K562 (cell line): ENCODE data around the gene AKAP13. TPM values are rescaled to one million over a fixed set of nuclear protein-coding genes. Genes with fewer than 3 reads are reported as not detected.

ENCODE experiments used
- ATAC-seq: fragments of 200-7000 bp; cut with Tn5 transposase; 3 replicates; pipeline ENCODE4 v1.9.1; 2020; ENCODE audit warnings: moderate library complexity
- BruUV-seq: library from RNA; stranded (reverse); fragments of 400-500 nt; replicated peaks from 2 replicates; lab custom pipeline; 2021; lab: Mats Ljungman, UMichigan
- CTCF ChIA-PET: fragments of 300-600 bp; formaldehyde crosslinking; extraction: SDS; loops from one replicate; lab custom pipeline; 2021; ENCODE audit warnings: low intra/inter-chr PET ratio; lab: Yijun Ruan, JAX
- POLR2A ChIA-PET: fragments of 300-600, 350-650 bp; sonication (Branson Sonifier 250); formaldehyde crosslinking; extraction: SDS; loops from one replicate; lab custom pipeline; 2021; ENCODE audit warnings: antibody characterized with exemption, inconsistent platforms; lab: Yijun Ruan, JAX
- DNase-seq, 4 experiments: peaks; one replicate each; pipeline versions ENCODE4 v3.0.0 to v3.0.0-alpha.2; 2011 to 2018; ENCODE audit warnings: low spot score in 3 of 4, mixed read lengths in 3 of 4; ENCODE audit errors: extremely low read depth in 1 of 4
- FAIRE-seq: peaks from 2 replicates; lab custom pipeline; 2011; peaks lifted over from hg19 to GRCh38; lab: Jason Lieb, UNC
- H2AFZ ChIP-seq: 2 replicates; pipeline ENCODE4 v1.6.0; 2011; ENCODE audit warnings: low read depth, low read length, control low read depth, inconsistent platforms
- H3K27ac ChIP-seq: fragments of 200-600 bp; 3 replicates; pipeline ENCODE4 v1.8.0; 2011; ENCODE audit warnings: low read depth, mild to moderate bottlenecking, control low read depth, inconsistent platforms, low read length, moderate library complexity, mixed read lengths; ENCODE audit errors: extremely low read depth
- H3K27me3 ChIP-seq, 2 experiments: fragments of 300-600 bp in 1 of 2; 2 replicates in 1 of 2; 3 replicates in 1 of 2; pipeline versions ENCODE4 v1.6.0 to v1.8.0; 2011; ENCODE audit warnings: inconsistent platforms in 2 of 2, low read length in 2 of 2, mild to moderate bottlenecking in 1 of 2, mixed read lengths in 1 of 2, moderate library complexity in 1 of 2; ENCODE audit not compliant: control insufficient read depth in 2 of 2, insufficient read depth in 2 of 2
- H3K36me3 ChIP-seq: fragments of 300-600 bp; 3 replicates; pipeline ENCODE4 v1.8.0; 2011; ENCODE audit warnings: mild to moderate bottlenecking, low read length, inconsistent platforms; ENCODE audit not compliant: control insufficient read depth, insufficient read depth
- H3K4me1 ChIP-seq, 2 experiments: fragments of 200-600 bp in 1 of 2; replicated peaks in 1 of 2; 2 replicates in 1 of 2; 3 replicates in 1 of 2; pipeline versions ENCODE4 v1.5.1 to v1.8.0; 2011; ENCODE audit warnings: inconsistent platforms in 2 of 2, low read length in 2 of 2, mild to moderate bottlenecking in 1 of 2, mixed read lengths in 1 of 2, moderate library complexity in 1 of 2; ENCODE audit not compliant: control insufficient read depth in 2 of 2, insufficient read depth in 2 of 2
- H3K4me2 ChIP-seq: 2 replicates; pipeline ENCODE4 v1.6.1; 2011; ENCODE audit warnings: low read length, control low read depth, inconsistent platforms, mixed read lengths; ENCODE audit not compliant: insufficient read depth
- H3K4me3 ChIP-seq: fragments of 200-600 bp; sonication (generic), shearing (Covaris generic); 2 replicates; pipeline ENCODE4 v1.5.1; 2016; ENCODE audit warnings: control low read depth, inconsistent platforms
- H3K79me2 ChIP-seq: fragments of 200-600 bp; 3 replicates; pipeline ENCODE4 v1.8.0; 2011; ENCODE audit warnings: low read length, inconsistent platforms; ENCODE audit not compliant: control insufficient read depth, insufficient read depth
- H3K9ac ChIP-seq, 2 experiments: 2 replicates each; pipeline versions ENCODE4 v1.6.0 to v1.6.1; 2011; ENCODE audit warnings: low read depth in 2 of 2, low read length in 2 of 2, control low read depth in 1 of 2, inconsistent platforms in 1 of 2, mild to moderate bottlenecking in 1 of 2, mixed read lengths in 1 of 2; ENCODE audit not compliant: insufficient read depth in 1 of 2
- H3K9me1 ChIP-seq: one replicate; pipeline ENCODE4 v1.6.0; 2011; ENCODE audit warnings: inconsistent platforms, mild to moderate bottlenecking, low read length, moderate library complexity; ENCODE audit not compliant: control insufficient read depth, insufficient read depth
- H3K9me3 ChIP-seq: replicated peaks from 2 replicates; pipeline ENCODE4 v1.5.1; 2011; ENCODE audit warnings: low read depth, low read length, inconsistent platforms; ENCODE audit not compliant: control insufficient read depth, insufficient read depth
- H4K20me1 ChIP-seq: replicated peaks from 2 replicates; pipeline ENCODE4 v1.6.1; 2011; ENCODE audit warnings: low read length, inconsistent platforms, mixed read lengths; ENCODE audit not compliant: control insufficient read depth, insufficient read depth
- ADNP ChIP-seq: fragments of 200-800 bp; sonication (Bioruptor generic); IDR thresholded peaks from 2 replicates; pipeline ENCODE4 v1.6.1; 2016; ENCODE audit warnings: missing genetic modification characterization, missing compliant biosample characterization
- ASH1L ChIP-seq: fragments of 450-650 bp; IDR thresholded peaks from 2 replicates; pipeline ENCODE4 v1.6.1; 2018; ENCODE audit warnings: borderline replicate concordance, mild to moderate bottlenecking, low read depth; ENCODE audit not compliant: partially characterized antibody
- CTCF ChIP-seq, 3 experiments: IDR thresholded peaks in 2 of 3; conservative IDR thresholded peaks in 1 of 3; 2 replicates each; pipeline ENCODE4 v1.5.1; 2011 to 2012; ENCODE audit warnings: low read length in 3 of 3, mild to moderate bottlenecking in 3 of 3, control low read depth in 2 of 3, improper control_type of control experiment in 1 of 3, inconsistent platforms in 1 of 3, low read depth in 1 of 3, mixed read lengths in 1 of 3, moderate library complexity in 1 of 3; ENCODE audit not compliant: insufficient read depth in 2 of 3
- ETV6 ChIP-seq, 3 experiments: fragments of 150-350 bp in 1 of 3; sonication (generic) in 1 of 3; formaldehyde crosslinking in 1 of 3; IDR thresholded peaks; 2 replicates each; pipeline versions ENCODE4 v1.6.1 to v1.8.0; 2014 to 2022; ENCODE audit warnings: borderline replicate concordance in 2 of 3, low read depth in 2 of 3, antibody characterized with exemption in 1 of 3, low read length in 1 of 3, mild to moderate bottlenecking in 1 of 3, missing genetic modification reagents in 1 of 3
- MEF2D ChIP-seq: conservative IDR thresholded peaks from 2 replicates; pipeline ENCODE4 v1.6.1; 2016; ENCODE audit warnings: low read depth, missing genetic modification characterization, missing compliant biosample characterization
- MYNN ChIP-seq, 2 experiments: sonication (generic); formaldehyde crosslinking in 1 of 2; IDR thresholded peaks; 2 replicates each; pipeline versions ENCODE4 v1.5.0 to v1.6.1; 2016 to 2020; ENCODE audit warnings: antibody characterized with exemption in 1 of 2, missing genetic modification reagents in 1 of 2
- PCBP2 ChIP-seq: fragments of 200-400 bp; formaldehyde crosslinking; IDR thresholded peaks from 2 replicates; pipeline ENCODE4 v1.6.1; 2018; ENCODE audit warnings: low read length, low read depth, mild to moderate bottlenecking, moderate library complexity; ENCODE audit not compliant: poor library complexity, severe bottlenecking
- POLR3A ChIP-seq: IDR thresholded peaks from 2 replicates; pipeline ENCODE4 v1.6.1; 2011; ENCODE audit warnings: borderline replicate concordance, mild to moderate bottlenecking, moderate library complexity; ENCODE audit not compliant: insufficient read length, insufficient read depth; ENCODE audit errors: extremely low read depth
- RBM25 ChIP-seq: fragments of 200-400 bp; formaldehyde crosslinking; IDR thresholded peaks from 2 replicates; pipeline ENCODE4 v1.6.1; 2018; ENCODE audit warnings: low read length, low read depth, moderate library complexity; ENCODE audit not compliant: severe bottlenecking
- TOE1 ChIP-seq, 2 experiments: fragments of 450-650 bp in 1 of 2; sonication (generic) in 1 of 2; formaldehyde crosslinking in 1 of 2; IDR thresholded peaks; 2 replicates each; pipeline versions ENCODE4 v1.7.1 to v1.8.0; 2016 to 2022; ENCODE audit warnings: borderline replicate concordance in 2 of 2, mild to moderate bottlenecking in 2 of 2, antibody characterized with exemption in 1 of 2, inconsistent platforms in 1 of 2, low read depth in 1 of 2, missing genetic modification reagents in 1 of 2, moderate library complexity in 1 of 2
- U2AF2 ChIP-seq: fragments of 200-400 bp; formaldehyde crosslinking; optimal IDR thresholded peaks from 2 replicates; pipeline ENCODE3; 2017; ENCODE audit warnings: low read depth, mild to moderate bottlenecking, low read length
- WGBS: fragments of 100-300 bp; shearing (Covaris generic); methylation state at CpG from one replicate; pipeline ENCODE4 v1.1.6; 2016; ENCODE audit warnings: low coverage, mixed read lengths; ENCODE audit not compliant: insufficient coverage; ENCODE audit errors: missing lambda C conversion rate; 5-methylcytosine and 5-hydroxymethylcytosine counted together
- in situ Hi-C: fragments of 300-500 bp; cut with MboI; formaldehyde crosslinking; loops from 4 replicates; pipeline ENCODE4 v1.15.0; 2018; ENCODE audit warnings: inconsistent platforms, mixed read lengths
- intact Hi-C: fragments of 100-400 bp; cut with micrococcal nuclease; formaldehyde crosslinking; loops from 2 replicates; pipeline ENCODE4 v1.14.2; 2022
- polyA plus RNA-seq, 8 experiments: library from polyadenylated mRNA; depleted of rRNA in 4 of 8; stranded (reverse) in 5 of 8; unstranded in 3 of 8; fragments of >200 nt; fragmentation: Nextera tagmentation in 2 of 8; fragmentation: Illumina TruSeq in 1 of 8; extraction: Ambion mirVana in 2 of 8; extraction: Trizol in 1 of 8; gene quantifications; 2 replicates each; pipeline versions ENCODE4 v1.2.1 to v1.2.3, GENCODE V29; 2011 to 2014; ENCODE audit warnings: inconsistent platforms in 1 of 8, missing spikeins in 1 of 8
- total RNA-seq, 7 experiments: library from RNA; depleted of rRNA in 6 of 7; stranded (reverse); fragments of >200 nt in 6 of 7; fragmentation: Illumina TruSeq in 2 of 7; extraction: Trizol in 2 of 7; gene quantifications; 2 replicates each; pipeline versions ENCODE4 v1.2.1 to v1.2.3, GENCODE V29; 2011 to 2021; ENCODE audit warnings: low replicate concordance in 1 of 7
- TF ChIP-seq, protein P1 (sequence below): fragments of 250-450 bp; sonication (Bioruptor Pico); IDR thresholded peaks from 2 replicates; pipeline ENCODE4 v1.6.1; 2021; ENCODE audit warnings: mild to moderate bottlenecking
- TF ChIP-seq, protein P2 (sequence below): fragments of 450-650 bp; formaldehyde crosslinking; IDR thresholded peaks from 2 replicates; pipeline ENCODE4 v1.4.0; 2020; ENCODE audit warnings: mild to moderate bottlenecking, moderate library complexity

The AKAP13 gene
- total and polyA plus RNA-seq, 9 of the 15 experiments (the other 6 are each of a cell fraction or from before 2014, with no cell fraction given), result 0.03 to 1.7 (median 0.42) TPM

DNA sequence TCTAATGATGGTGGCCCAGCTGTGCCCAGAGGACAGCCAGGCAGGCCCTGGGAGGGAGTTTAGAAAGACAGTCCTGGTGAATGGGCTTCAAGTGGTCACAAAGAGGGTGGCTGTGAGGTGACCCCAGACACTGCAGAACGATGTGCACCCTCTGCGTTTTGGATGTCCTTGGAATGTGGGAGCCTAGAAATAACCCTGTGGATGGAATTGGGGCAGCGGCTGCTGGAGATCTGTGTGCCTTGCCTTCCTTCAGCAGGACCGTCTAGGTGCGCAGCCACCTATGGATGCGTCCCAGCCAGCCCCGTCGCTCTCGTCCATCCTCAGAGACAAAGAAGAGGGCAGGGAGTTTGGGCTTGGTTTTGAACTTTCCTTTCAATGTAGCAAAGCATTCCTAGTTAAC lies 367.8 kb downstream of the AKAP13 start:
- FAIRE-seq (no peak), DNase-seq (no peak), ATAC-seq (no peak)
- H3K4me3 ChIP-seq, result no peak overlapping the region
- TF ChIP-seq RBM25 (no peak), U2AF2 (no peak), ETV6 (IDR thresholded peaks at IDR 0.05; ENCODE audit: borderline replicate concordance in 1 of 2, low read depth in 2 of 2, low read length in 1 of 2) (no peak), ETV6 (CRISPR knock-in tag; IDR thresholded peaks at IDR 0.05; ENCODE audit: borderline replicate concordance) (no peak), POLR3A (no peak), CTCF (IDR thresholded peaks at IDR 0.05 in 2 of 3, conservative IDR thresholded peaks at IDR 0.05 in 1 of 3; ENCODE audit: insufficient read depth in 2 of 3, low read depth in 1 of 3, low read length in 3 of 3) (no peak), ADNP (tag) (no peak), TOE1 (IDR thresholded peaks at IDR 0.05; ENCODE audit: borderline replicate concordance) (no peak), TOE1 (CRISPR knock-in tag; IDR thresholded peaks at IDR 0.05; ENCODE audit: borderline replicate concordance, low read depth) (no peak), MEF2D (tag) (no peak), MYNN (IDR thresholded peaks at IDR 0.05) (no peak), MYNN (CRISPR knock-in tag; IDR thresholded peaks at IDR 0.05) (no peak), PCBP2 (no peak), ASH1L (no peak)
- TF ChIP-seq, protein P1, sequence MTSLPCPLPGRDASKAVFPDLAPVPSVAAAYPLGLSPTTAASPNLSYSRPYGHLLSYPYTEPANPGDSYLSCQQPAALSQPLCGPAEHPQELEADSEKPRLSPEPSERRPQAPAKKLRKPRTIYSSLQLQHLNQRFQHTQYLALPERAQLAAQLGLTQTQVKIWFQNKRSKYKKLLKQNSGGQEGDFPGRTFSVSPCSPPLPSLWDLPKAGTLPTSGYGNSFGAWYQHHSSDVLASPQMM (CRISPR knock-in tag), result no peak
- TF ChIP-seq, protein P2, sequence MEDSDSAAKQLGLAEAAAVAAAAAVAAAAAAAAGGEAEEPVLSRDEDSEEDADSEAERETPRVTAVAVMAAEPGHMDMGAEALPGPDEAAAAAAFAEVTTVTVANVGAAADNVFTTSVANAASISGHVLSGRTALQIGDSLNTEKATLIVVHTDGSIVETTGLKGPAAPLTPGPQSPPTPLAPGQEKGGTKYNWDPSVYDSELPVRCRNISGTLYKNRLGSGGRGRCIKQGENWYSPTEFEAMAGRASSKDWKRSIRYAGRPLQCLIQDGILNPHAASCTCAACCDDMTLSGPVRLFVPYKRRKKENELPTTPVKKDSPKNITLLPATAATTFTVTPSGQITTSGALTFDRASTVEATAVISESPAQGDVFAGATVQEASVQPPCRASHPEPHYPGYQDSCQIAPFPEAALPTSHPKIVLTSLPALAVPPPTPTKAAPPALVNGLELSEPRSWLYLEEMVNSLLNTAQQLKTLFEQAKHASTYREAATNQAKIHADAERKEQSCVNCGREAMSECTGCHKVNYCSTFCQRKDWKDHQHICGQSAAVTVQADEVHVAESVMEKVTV (CRISPR knock-in tag), result no peak
- in situ Hi-C loops, result no loop called here
- peaks cover 31 to 68% of the 10 kb centered on the region in 2 experiments for H3K27me3 ChIP-seq
- intact Hi-C loops, result no loop called here
- no peaks in the 10 kb centered on the region for H3K4me1 ChIP-seq
- H3K27ac ChIP-seq, result no peak overlapping the region
- ChIA-PET CTCF (no interaction called here), POLR2A (no interaction called here)
- H3K4me2 ChIP-seq, result no peak overlapping the region
- H4K20me1 ChIP-seq, result no peaks in the 10 kb centered on the region
- 1% methylated on average over 9 of the region's 9 CpGs for WGBS
- no TSS peak for BruUV-seq
- no peaks in the 10 kb centered on the region for H3K9me1 ChIP-seq
- no peaks in the 10 kb centered on the region for H3K9me3 ChIP-seq
- no peak overlapping the region for H3K9ac ChIP-seq
- no peak overlapping the region for H2AFZ ChIP-seq
- H3K79me2 ChIP-seq, result no peaks in the 10 kb centered on the region
- no peaks in the 10 kb centered on the region for H3K36me3 ChIP-seq
